ENCODE results near the gene GJB3. TPM values are rescaled to one million over a fixed set of nuclear protein-coding genes. Genes with fewer than 3 reads are reported as not detected.

GJB3 gene
- total and polyA plus RNA-seq, 10 of the 15 experiments (the other 5 are each of a cell fraction or from before 2014, with no cell fraction given) = not detected

- TF ChIP-seq, protein P1, sequence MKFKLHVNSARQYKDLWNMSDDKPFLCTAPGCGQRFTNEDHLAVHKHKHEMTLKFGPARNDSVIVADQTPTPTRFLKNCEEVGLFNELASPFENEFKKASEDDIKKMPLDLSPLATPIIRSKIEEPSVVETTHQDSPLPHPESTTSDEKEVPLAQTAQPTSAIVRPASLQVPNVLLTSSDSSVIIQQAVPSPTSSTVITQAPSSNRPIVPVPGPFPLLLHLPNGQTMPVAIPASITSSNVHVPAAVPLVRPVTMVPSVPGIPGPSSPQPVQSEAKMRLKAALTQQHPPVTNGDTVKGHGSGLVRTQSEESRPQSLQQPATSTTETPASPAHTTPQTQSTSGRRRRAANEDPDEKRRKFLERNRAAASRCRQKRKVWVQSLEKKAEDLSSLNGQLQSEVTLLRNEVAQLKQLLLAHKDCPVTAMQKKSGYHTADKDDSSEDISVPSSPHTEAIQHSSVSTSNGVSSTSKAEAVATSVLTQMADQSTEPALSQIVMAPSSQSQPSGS (IDR thresholded peaks at IDR 0.05; ENCODE audit: low read length) = peak; percentile 27; the same call in 1 of the 2 replicates
- TF ChIP-seq JUNB (IDR thresholded peaks at IDR 0.05) (peak; percentile 76), PRDM15 (CRISPR knock-in tag; IDR thresholded peaks at IDR 0.05) (no peak), USF2 (IDR thresholded peaks at IDR 0.05; ENCODE audit: borderline replicate concordance, low read depth, low read length) (no peak), RB1 (IDR thresholded peaks at IDR 0.05; ENCODE audit: borderline replicate concordance) (no peak), SREBF2 (IDR thresholded peaks at IDR 0.05; ENCODE audit: low read length) (no peak), PAX5 (IDR thresholded peaks at IDR 0.05; ENCODE audit: borderline replicate concordance, low read depth, low read length) (no peak), DPF2 (IDR thresholded peaks at IDR 0.05) (0 out of 2 replicates have a peak, but pooled peaks have one; percentile 21), SREBF1 (IDR thresholded peaks at IDR 0.05; ENCODE audit: low read length) (no peak), NR2C1 (IDR thresholded peaks at IDR 0.05) (no peak), MEF2B (IDR thresholded peaks at IDR 0.05; ENCODE audit: partially characterized antibody, poor library complexity, severe bottlenecking) (no peak), RELB (IDR thresholded peaks at IDR 0.05; ENCODE audit: low read depth) (peak; percentile 57; the same call in 1 of the 2 replicates)
- TF ChIP-seq, protein P2, sequence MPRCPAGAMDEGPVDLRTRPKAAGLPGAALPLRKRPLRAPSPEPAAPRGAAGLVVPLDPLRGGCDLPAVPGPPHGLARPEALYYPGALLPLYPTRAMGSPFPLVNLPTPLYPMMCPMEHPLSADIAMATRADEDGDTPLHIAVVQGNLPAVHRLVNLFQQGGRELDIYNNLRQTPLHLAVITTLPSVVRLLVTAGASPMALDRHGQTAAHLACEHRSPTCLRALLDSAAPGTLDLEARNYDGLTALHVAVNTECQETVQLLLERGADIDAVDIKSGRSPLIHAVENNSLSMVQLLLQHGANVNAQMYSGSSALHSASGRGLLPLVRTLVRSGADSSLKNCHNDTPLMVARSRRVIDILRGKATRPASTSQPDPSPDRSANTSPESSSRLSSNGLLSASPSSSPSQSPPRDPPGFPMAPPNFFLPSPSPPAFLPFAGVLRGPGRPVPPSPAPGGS (IDR thresholded peaks at IDR 0.05; ENCODE audit: borderline replicate concordance, insufficient read depth, low read depth, low read length, poor library complexity, severe bottlenecking) = no peak
- TF ChIP-seq, protein P3, sequence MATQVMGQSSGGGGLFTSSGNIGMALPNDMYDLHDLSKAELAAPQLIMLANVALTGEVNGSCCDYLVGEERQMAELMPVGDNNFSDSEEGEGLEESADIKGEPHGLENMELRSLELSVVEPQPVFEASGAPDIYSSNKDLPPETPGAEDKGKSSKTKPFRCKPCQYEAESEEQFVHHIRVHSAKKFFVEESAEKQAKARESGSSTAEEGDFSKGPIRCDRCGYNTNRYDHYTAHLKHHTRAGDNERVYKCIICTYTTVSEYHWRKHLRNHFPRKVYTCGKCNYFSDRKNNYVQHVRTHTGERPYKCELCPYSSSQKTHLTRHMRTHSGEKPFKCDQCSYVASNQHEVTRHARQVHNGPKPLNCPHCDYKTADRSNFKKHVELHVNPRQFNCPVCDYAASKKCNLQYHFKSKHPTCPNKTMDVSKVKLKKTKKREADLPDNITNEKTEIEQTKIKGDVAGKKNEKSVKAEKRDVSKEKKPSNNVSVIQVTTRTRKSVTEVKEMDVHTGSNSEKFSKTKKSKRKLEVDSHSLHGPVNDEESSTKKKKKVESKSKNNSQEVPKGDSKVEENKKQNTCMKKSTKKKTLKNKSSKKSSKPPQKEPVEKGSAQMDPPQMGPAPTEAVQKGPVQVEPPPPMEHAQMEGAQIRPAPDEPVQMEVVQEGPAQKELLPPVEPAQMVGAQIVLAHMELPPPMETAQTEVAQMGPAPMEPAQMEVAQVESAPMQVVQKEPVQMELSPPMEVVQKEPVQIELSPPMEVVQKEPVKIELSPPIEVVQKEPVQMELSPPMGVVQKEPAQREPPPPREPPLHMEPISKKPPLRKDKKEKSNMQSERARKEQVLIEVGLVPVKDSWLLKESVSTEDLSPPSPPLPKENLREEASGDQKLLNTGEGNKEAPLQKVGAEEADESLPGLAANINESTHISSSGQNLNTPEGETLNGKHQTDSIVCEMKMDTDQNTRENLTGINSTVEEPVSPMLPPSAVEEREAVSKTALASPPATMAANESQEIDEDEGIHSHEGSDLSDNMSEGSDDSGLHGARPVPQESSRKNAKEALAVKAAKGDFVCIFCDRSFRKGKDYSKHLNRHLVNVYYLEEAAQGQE (IDR thresholded peaks at IDR 0.05; ENCODE audit: low read depth, low read length) = no peak
These were observed 19.2 kb downstream of the GJB3 start (continued) for GRCh38 chr1:34800214-34800613.
